ENCODE data around the gene MARCO. TPM values are rescaled to one million over a fixed set of nuclear protein-coding genes. Genes with fewer than 3 reads are reported as not detected.

Gene MARCO
- total RNA-seq, 1 experiment from 2014 or later = 0.26 TPM

- no peak for ATAC-seq
- CTCF ChIA-PET = no interaction called here
- Histone ChIP-seq H3K9me3 (ENCODE audit: control insufficient read depth, insufficient read depth, low read depth, low read length) (no peaks in the 10 kb centered on the region), H3K27ac (ENCODE audit: low read length) (no peak overlapping the region), H3K27me3 (ENCODE audit: control insufficient read depth, insufficient read depth, low read length) (peaks cover 24% of the 10 kb centered on the region), H3K36me3 (ENCODE audit: control insufficient read depth, insufficient read depth, low read length) (no peaks in the 10 kb centered on the region), H3K4me1 (ENCODE audit: control insufficient read depth, insufficient read depth, low read length) (no peaks in the 10 kb centered on the region), H3K4me3 (ENCODE audit: low read depth in 2 of 2, low read length in 2 of 2) (no peak overlapping the region)
- TF ChIP-seq TCF7L2 (IDR thresholded peaks at IDR 0.05; ENCODE audit: low read depth, low read length) (no peak), REST (IDR thresholded peaks at IDR 0.05; ENCODE audit: insufficient read depth in 1 of 2, low read depth in 2 of 2, low read length in 1 of 2) (no peak), CTCF (IDR thresholded peaks at IDR 0.05) (no peak), SIN3A (IDR thresholded peaks at IDR 0.05; ENCODE audit: borderline replicate concordance, insufficient read depth, low read depth, low read length) (no peak), POLR2AphosphoS5 (IDR thresholded peaks at IDR 0.05; ENCODE audit: low read depth, low read length) (no peak)
- intact Hi-C loops (cut with micrococcal nuclease; ENCODE audit: unreplicated experiment) = loop anchor here (2.0 kb wide), 1 partner anchor 124 kb away; no protein-coding TSS in a partner anchor
- BruUV-seq (replicated peaks) = no TSS peak
- POLR2A ChIA-PET = no interaction called here
- DNase-seq (ENCODE audit: low read depth, low spot score) = no peak
- in situ Hi-C loops (cut with HindIII; ENCODE audit: low pct_unique_long_range_greater_than_20kb, low sequenced_read_pairs) = no loop called here
These were observed 64.4 kb downstream of the MARCO start for GRCh38 chr2:119006441-119006840.

GRCh38 chr2:119008108-119008507 is 66.1 kb downstream of the MARCO start:
- ChIA-PET POLR2A (no interaction called here), CTCF (no interaction called here)
- H3K4me1 ChIP-seq (ENCODE audit: control insufficient read depth, insufficient read depth, low read length) = no peaks in the 10 kb centered on the region
- no peak overlapping the region for H3K27ac ChIP-seq (ENCODE audit: low read length)
- no peak for ATAC-seq
- H3K4me3 ChIP-seq (ENCODE audit: low read depth in 2 of 2, low read length in 2 of 2) = no peak overlapping the region
- H3K36me3 ChIP-seq (ENCODE audit: control insufficient read depth, insufficient read depth, low read length) = no peaks in the 10 kb centered on the region
- intact Hi-C loops (cut with micrococcal nuclease; ENCODE audit: unreplicated experiment) (no loop called here), in situ Hi-C loops (cut with HindIII; ENCODE audit: low pct_unique_long_range_greater_than_20kb, low sequenced_read_pairs) (no loop called here)
- no TSS peak for BruUV-seq (replicated peaks)
- DNase-seq (ENCODE audit: low read depth, low spot score) = no peak
- H3K27me3 ChIP-seq (ENCODE audit: control insufficient read depth, insufficient read depth, low read length) = peaks cover 29% of the 10 kb centered on the region
- TF ChIP-seq CTCF (IDR thresholded peaks at IDR 0.05) (peak; percentile 27; the same call in 1 of the 2 replicates), REST (IDR thresholded peaks at IDR 0.05; ENCODE audit: insufficient read depth in 1 of 2, low read depth in 2 of 2, low read length in 1 of 2) (no peak)
- H3K9me3 ChIP-seq (ENCODE audit: control insufficient read depth, insufficient read depth, low read depth, low read length) = no peaks in the 10 kb centered on the region
